Daoy (cell line): ENCODE data around the gene ZNF674. TPM values are rescaled to one million over a fixed set of nuclear protein-coding genes. Genes with fewer than 3 reads are reported as not detected.
"Not testable (repeated sequence)": the region's sequence is repeated elsewhere in the genome, so short reads cannot be mapped to it uniquely, and the experiment has no call there.

ENCODE experiments used
- DNase-seq: peaks from one replicate; pipeline ENCODE4 v3.0.0-alpha.2; 2015; ENCODE audit warnings: low read depth
- total RNA-seq: library from RNA; depleted of rRNA; stranded (reverse); fragments of >200 nt; shearing (Covaris generic); gene quantifications from 2 replicates; pipeline ENCODE4 v1.2.3, GENCODE V29; 2014; rRNA removed

Gene ZNF674
- total RNA-seq, 1 experiment from 2014 or later: 2.2 TPM

DNA sequence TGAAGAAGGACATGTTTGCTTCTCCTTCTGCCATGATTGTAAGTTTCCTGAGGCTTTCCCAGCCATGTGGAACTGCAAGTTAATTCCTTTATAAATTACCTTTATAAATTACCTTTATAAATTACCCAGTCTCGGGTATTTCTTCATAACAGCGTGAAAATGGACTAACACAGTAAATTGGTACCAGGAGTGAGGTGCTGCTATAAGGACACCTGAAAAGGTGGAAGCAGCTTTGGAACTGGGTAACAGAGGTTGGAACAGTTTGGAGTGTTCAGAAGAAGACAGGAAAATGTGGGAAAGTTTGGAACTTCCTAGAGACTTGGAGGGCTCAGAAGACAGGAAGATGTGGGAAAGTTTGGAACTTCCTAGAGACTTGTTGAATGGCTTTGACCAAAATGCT lies 66.6 kb downstream of the ZNF674 start:
- not testable (repeated sequence) for DNase-seq

DNA sequence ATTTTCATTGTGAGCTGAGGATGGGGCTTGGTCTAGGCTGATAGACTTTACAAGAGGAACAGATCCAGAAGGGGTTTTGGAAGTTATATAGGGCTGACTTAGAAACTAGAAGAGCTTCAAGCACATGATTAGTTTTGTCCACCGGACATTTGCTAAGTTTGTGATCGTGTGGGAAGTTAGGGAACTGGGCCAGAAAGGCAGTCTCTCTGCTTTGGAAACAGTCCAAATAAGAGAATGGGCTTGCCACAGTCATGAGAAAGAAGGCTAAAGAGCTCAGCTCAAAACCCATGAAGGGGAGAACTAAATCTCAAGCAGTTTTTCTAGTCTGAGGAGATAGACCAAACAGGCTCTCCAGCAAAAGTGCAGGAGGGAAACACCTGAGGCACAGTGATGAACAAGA lies 67.8 kb downstream of the ZNF674 start:
- no peak for DNase-seq

- DNase-seq: no peak
Observed at GRCh38 chrX:46465203-46465602, 80.0 kb downstream of the ZNF674 start.

- DNase-seq: no peak
Observed at GRCh38 chrX:46463682-46464081, 81.5 kb downstream of the ZNF674 start.

GRCh38 chrX:46461660-46462191 lies 83.5 kb downstream of the ZNF674 start:
- no peak for DNase-seq

GRCh38 chrX:46460801-46461659 lies 84.2 kb downstream of the ZNF674 start:
- not testable (repeated sequence) for DNase-seq

DNA sequence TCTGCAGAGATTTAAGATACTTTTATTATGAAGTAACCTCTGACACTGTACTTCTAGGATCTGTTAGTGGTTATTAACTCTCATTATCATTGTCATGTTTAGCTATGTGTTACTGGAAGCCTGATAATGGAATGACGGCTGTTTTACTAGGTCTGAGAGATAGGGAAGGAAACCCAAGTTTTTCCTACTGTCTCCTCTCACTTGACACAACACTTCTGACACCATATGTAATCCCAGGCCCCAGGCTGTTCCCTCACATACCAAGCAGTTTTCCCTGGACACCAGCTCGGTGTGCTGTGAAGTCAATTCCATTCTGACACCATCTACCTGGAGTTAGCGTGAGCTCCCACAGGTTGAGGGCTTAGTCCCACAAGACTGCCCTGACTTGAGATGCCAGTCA lies 85.6 kb downstream of the ZNF674 start:
- DNase-seq: no peak

- no peak for DNase-seq
Observed at GRCh38 chrX:46456125-46456922, 88.9 kb downstream of the ZNF674 start.

Other genes with a start within 250 kb of the ZNF674 start
- gene CHST7, start 28.3 kb upstream of the ZNF674 start, total RNA-seq: 4.4 and 10.5 TPM in 2 replicates
- gene SLC9A7, start 213.7 kb upstream of the ZNF674 start, total RNA-seq: 13.1 and 26.8 TPM in 2 replicates